Occipital lobe (tissue), 2 donors: Measurements from ENCODE around the gene POLE. TPM values are rescaled to one million over a fixed set of nuclear protein-coding genes. Genes with fewer than 3 reads are reported as not detected.
"Not testable (repeated sequence)": the region's sequence is repeated elsewhere in the genome, so short reads cannot be mapped to it uniquely, and the experiment has no call there.

Experiments
- DNase-seq: peaks from one replicate; lab custom pipeline; 2025; lab: John Stamatoyannopoulos, UW
- total RNA-seq: library from RNA; depleted of rRNA; stranded (reverse); fragments of >200 nt; gene quantifications from one replicate; pipeline ENCODE4 v1.2.3, GENCODE V29; 2014

Gene POLE
- total RNA-seq, 1 donor from 2014 or later, result 36.5 TPM

DNA sequence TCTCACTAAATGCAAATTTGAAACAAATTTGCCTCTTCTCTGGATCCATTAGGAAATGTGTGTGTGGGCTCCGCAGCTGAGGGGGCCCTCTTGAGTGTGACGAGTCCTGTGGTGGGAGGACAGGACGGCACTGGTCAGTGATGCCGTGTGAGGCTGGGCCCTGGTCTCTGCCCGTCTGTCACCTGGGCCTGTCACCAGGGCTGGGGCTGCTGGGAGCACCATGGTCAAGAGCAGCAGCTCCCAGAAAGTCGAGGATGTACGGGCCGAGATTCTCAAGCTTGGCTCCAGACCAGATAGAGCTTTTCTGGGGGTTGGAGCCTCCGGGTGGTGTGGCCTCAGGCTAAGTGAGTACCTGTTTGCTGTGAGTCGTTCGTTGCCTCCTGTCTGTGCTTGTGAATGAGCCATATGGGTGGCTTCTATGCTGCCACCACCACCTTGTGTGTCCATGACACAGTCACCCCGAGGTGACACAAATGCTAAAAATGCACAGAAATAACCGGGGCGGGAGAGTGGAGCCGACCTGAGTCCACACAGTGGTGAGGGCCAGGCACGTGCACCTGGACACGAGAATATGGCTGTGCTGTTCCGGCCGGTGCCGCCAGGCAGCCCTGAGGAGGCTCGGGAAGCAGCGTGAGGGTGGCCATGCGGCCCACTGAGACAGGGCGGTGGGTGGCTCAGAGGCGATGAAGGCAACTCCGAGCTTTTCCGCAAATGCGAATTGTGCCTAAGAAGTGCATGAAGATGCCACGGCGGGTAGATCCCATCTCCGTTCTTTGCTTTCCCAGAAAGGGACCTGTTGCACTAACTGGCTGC is 32.2 kb upstream of the POLE start:
- DNase-seq, result no peak

DNA sequence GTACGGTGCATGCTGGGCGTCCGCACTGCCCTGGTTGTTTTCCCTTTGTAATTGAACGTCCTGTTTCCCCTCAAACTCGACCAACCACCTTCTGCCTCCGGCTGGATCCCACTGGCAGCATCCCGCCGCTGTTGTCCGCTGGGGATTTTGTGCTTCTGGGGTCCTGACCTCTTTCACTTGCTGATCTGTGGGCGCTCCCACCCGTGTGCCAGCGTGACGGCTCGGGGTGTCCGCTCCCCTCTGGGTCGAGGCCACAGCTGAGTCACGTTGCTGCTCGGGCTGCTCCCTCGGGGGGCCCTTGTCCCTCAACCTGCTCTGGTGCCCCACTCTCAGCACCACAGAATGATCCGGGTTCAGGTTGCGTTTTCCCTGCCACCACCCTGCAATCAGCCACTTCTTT is 31.5 kb upstream of the POLE start:
- no peak for DNase-seq

DNA sequence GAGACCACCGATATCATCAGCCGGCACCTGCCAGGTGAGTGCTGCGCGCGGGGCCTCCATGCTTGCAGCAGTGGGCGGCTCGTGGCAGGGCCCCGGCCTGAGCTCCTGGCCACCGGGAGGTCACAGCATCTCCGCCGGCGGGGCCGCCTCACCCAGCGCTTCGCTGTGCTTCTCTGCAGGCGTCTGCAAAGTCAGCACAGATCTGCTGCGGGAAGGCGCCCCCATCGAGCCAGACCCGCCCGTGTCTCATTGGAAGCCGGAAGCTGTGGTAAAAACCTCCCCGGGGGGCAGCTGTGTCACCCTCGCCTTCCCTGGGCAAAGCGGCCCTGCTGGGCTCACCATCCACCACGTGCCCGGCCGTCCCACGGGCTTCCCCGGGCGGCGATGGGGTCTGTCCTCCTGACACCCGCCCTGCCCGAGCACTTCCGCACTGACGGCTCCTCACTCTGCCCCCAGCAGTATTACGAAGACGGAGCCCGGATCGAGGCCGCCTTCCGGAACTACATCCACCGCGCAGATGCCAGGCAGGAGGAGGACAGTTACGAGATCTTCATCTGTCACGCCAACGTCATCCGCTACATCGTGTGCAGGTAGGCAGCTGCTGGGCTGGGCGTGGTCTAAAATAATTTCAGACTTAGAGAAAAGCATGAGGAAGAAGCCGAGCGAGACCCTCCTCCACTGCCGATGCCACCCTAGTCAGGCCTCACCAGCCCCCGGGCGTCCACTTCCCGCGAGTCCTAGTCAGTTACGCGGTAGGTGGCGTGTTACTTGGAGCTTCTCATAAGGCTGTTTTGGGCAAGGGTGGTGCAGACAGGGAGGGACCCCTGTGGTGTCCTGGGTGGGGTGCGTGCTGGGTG is 30.6 kb upstream of the POLE start:
- no peak for DNase-seq

DNA sequence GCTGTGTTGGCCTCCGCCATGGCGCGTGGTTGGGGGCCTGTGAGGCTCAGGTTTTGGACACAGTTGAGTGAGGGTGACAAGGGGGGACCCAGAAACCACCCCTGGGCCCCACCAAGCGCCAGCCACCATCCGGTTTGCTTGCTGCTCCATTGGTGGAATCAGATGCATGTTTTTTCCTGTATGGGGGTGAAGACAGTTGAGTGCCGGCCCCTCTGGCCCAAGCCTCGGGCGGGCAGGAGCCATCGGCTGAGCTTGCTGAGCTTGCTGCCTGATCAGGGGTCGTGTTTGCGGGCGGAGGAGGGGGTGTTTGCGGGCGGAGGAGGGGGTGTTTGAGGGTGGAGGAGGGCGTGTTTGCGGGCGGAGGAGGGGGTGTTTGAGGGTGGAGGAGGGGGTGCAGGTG is 29.9 kb upstream of the POLE start:
- DNase-seq, result no peak

DNA sequence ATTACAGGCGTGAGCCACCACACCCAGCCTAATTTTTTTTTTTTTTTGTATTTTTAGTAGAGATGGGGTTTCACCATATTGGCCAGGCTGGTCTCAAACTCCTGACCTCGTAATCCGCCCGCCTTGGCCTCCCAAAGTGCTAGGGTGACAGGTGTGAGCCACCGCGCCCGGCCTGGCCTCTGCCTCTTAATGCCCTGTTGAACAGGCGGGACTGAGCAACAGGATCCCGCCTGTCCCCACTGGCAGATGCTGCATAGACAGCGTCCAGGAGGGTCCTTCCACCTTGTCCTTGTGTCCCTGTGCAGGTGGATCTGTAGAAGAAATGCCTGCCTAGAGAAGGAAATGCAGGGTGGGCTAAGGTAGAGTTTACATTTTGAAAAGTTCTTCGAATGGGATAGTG is 29.2 kb upstream of the POLE start:
- no peak for DNase-seq

DNA sequence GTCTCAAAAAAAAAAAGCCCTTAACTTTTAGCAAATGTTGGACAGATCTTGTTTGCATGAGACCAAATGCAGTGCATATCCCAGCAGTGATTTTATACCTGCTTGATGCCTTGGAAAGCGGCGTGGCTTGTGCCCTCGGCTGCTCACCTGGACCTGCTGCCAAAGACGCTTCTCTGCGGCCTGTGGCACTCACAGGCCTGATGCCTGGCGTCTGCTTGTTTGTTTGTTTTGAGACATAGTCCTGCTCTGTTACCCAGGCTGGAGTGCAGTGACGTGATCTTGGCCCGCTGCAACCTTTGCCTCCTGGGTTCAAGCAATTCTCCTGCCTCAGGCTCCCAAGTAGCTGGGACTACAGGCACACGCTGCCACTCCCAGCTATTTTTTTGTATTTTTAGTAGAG is 28.7 kb upstream of the POLE start:
- DNase-seq, result no peak

DNA sequence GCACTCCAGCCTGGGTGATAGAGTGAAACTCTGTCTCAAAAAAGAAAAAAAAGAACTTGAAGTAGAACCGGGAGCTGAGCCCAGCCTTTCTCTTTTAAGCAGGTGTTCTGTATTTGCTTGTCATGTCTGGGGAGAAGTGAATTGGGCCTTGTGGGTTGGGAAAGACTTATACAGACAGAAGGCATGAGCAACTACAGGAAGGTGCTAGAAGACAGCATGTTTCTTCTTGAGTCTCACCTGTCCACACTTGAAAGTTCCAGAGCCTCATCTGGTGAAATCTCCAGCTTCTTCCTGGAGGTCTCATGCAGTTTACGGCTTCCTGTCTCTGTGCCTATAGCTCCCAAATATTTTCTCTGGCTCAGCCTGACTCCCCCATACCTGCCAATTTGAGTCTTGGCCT is 26.0 kb upstream of the POLE start:
- no peak for DNase-seq

DNA sequence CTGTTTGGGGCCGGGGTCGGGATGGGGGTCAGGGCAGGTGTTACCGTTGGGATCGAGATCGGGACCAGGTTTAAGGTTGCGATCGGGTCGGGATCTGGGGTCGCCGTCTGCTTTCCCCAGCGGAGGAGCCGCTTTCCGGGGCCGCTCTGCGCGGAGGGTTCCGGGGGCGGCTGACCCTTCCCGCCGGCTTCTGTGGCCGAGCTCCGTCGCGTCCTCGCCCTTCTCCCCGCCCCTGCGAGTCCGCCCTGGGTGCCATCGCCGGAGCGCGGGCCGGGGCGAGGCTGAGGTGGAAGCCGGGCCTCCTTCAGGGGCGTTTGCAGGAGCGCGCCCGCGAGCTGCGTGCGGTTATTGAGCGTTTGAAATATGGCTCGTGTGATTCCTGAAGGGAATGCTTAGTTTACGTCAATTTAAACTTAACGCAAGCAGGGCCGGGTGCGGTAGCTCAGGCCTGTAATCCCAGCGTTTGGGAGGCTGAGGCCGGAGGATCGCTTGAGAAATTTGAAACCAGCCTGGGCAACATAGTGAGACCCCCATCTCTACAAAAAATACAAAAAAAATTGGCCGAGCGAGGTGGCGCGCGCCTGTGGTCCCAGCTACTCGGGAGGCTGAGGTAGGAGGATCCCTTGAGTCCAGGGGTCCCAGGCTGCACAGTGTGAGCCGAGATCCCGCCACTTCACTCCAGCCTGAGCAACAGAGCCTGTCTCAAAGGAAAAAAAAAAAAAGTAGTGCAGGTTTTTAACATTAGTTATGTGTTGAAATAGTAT is 24.1 kb upstream of the POLE start:
- no peak for DNase-seq

DNA sequence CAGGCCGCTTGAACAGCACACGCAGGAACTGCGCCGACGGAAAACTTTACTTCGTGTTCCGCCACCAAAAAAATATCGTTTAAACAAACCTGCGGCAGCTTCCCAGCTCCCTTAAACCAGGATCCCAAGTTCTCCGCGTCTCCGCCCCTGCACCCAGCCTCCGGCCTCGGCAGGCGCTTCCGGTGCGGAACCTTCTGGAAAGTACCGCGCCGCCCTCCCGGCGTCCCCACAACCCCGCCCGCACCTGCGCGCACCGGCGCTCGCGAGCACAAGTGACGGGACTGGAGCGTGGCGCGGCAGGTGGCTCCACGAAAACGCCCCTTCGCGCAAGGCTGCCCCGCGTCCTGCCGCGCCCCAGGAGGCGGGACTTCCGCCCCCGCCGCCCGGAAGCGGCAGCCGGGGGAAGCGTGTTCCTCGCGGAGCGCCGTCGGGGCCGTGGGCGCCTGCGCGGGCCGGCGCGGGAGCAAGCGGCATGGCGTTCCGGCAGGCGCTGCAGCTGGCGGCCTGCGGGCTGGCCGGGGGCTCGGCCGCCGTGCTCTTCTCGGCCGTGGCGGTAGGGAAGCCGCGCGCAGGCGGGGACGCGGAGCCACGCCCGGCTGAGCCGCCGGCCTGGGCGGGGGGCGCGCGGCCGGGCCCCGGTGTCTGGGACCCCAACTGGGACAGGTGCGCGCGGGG is 23.4 kb upstream of the POLE start, which contains the start of gene PGAM5:
Gene PGAM5, plus strand, starts transcription at position 438 of the 675 bp plus-strand sequence. Its CDS starts 35 bp downstream, at position 473.
- DNase-seq, result peak; percentile 56

DNA sequence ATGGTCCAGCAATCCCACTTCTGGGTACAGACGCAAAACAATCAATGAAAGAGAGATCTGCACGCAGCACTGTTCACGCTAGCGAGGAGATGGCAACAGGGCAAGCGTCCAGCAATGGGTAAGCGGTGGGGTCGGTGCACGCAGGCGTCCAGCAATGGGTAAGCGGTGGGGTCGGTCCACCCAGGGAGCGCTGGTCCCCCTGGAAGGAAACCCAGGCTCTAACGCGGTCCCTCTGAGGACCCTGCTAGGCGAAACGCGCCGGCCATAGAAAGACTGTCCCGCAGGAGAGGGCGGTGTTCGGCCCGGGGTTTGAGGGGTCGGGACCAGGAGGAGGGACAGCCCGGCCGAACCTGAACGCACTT is 22.9 kb upstream of the POLE start:
- no peak for DNase-seq

DNA sequence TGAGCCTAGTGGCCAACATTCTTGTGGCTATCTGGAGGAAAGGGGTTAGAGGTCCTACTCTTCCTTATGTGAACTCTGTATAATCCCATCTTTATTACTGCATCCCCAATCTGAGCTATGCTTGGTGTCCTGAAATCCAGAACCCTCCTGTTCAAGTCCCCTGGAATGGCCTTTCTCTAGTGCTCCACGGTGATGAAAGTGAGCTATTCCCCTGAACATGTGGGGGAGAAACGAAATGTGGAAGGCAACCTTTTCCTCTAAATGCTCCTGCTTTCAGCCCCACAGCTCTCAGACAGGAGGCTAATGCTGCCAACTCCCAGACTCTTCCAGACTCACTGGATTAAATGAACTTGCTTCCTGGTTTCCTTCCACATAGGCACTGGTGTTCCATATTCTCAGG is 21.0 kb upstream of the POLE start:
- DNase-seq, result no peak

DNA sequence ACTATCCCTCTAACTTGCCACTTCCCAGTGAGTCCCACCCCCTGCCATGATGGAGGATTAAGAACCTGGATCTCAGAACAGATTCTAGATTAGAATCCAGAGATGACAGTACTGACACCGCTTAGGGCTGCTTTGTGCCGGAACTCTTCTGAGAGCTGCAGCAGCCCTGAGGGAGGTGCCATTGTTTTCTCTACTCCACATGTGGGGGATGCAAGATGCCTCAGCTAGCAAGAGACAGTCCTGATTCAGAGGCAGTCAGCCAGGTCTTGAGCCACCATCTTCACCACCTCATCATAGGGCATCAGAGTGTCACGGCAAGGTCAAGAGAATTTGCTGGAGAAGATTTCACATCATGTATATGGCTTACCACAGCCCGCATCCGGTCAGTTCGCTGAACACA is 20.1 kb upstream of the POLE start:
- no peak for DNase-seq

DNA sequence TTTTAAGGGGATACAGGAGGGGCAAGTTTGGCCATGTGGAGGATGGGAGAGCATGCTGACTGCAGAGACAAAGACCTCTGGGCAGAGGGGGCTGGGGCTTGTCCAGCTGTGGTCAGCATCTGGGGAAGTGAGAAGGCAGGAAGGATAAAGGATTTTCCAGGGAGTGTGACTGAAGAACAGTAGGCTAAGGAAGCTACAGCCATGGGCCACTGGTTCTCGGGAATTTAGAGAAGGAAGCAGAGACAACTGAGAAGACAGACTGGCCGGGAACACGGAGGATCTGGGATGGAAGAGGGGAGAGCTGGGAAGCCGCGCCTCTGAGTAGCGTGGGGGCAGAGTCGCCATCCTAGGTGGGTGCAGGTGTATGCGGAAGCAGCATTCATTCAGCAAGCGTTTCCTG is 16.5 kb upstream of the POLE start:
- DNase-seq, result no peak

DNA sequence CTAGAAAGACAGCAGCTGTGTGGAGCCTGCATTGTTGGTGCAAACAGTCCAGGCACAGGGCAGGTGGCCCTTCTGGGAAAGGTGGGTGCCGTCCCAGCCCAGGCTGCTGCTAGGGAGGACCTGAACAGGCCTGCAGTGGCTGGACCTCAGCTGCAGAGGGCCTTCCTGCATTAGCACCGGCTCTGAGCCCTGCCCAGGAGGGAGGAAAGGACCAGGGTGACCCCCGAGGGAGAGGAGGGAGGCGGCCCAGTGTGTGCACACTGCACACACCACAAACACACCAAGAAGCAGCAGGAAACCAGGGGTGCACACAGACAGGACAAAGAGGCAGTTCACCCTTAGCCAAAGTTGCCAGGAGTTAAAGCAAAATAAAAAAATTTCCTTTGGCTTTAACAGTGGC is 15.5 kb upstream of the POLE start:
- no peak for DNase-seq

DNA sequence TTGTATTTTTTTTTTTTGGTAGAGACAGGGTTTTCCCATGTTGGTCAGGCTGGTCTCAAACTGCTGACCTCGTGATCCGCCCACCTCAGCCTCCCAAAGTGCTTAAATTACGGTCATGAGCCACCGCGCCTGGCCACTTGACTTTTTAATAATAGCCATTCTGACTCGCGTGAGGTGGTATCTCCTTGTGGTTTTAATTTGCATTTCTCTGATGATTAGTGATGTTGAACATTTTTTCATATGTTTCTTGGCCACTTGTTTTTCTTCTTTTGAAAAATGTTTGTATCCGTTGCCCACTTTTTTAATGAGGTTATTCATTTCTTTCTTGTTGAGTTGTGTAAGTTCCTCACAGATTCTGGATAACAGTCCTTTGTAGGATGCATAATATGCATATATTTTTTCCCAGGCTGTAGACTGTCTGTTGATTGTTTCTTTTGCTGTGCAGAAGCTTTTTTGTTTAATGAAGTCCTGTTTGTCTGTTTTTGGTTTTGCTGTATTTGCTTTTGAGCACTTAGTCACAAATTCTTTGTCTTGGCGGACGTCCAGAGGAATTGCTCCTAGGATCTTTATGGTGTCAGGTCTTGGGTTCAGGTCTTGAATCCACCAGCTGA is 13.2 kb upstream of the POLE start:
- no peak for DNase-seq

DNA sequence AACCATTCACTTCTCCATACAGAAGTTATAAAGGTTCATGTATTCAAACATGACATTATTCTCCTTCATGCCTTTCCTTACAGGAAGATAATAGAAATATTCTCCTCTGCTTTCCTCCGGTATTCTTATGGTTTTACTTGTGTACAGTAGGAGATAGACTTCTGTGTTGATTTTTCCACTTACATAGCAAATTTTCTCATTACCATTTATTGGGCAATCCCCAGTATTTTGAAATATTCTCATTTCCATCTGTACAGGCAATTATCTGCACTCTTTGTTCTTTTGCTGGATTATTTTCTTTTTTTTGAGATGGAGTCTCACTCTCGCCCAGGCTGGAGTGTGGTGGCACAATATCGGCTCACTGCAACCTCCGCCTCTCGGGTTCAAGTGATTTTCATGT is 11.2 kb upstream of the POLE start:
- DNase-seq, result no peak

DNA sequence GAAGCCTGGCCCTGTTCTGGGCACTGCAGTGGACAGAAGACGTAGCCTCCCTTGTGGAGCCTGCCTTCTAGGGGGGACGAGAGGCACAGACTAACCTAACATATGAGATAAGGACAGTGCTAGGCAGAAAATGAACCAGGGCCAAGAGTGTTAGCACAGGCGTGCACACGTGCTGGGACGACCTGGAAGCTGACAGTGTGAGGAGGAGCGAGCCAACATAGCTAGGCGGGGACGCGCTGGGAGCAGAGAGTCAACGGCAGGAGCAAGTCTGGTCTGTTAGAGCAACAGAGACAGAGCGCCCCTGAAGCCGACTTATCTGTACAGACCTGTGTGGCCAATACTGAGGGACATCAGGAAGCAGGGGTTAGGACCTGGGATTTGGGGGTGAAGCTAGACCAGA is 8.3 kb upstream of the POLE start:
- no peak for DNase-seq

DNA sequence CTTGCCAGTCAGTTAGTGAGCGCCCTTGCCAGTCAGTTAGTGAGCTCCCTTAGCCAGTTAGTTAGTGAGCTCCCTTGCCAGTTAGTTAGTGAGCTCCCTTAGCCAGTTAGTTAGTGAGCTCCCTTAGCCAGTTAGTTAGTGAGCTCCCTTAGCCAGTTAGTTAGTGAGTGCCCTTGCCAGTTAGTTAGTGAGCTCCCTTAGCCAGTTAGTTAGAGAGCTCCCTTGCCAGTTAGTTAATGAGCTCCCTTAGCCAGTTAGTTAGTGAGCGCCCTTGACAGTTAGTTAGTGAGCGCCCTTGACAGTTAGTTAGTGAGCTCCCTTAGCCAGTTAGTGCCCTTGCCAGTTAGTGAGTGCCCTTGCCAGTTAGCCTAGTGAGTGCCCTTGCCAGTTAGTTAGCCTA is 7.7 kb upstream of the POLE start:
- not testable (repeated sequence) for DNase-seq

DNA sequence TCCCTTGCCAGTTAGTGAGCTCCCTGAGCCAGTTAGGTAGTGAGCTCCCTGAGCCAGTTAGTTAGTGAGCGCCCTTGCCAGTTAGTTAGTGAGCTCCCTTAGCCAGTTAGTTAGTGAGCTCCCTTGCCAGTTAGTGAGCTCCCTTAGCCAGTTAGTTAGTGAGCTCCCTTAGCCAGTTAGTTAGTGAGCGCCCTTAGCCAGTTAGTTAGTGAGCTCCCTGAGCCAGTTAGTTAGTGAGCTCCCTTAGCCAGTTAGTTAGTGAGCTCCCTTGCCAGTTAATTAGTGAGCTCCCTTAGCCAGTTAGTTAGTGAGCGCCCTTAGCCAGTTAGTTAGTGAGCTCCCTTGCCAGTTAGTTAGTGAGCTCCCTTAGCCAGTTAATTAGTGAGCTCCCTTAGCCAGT is 4.9 kb upstream of the POLE start:
- not testable (repeated sequence) for DNase-seq

DNA sequence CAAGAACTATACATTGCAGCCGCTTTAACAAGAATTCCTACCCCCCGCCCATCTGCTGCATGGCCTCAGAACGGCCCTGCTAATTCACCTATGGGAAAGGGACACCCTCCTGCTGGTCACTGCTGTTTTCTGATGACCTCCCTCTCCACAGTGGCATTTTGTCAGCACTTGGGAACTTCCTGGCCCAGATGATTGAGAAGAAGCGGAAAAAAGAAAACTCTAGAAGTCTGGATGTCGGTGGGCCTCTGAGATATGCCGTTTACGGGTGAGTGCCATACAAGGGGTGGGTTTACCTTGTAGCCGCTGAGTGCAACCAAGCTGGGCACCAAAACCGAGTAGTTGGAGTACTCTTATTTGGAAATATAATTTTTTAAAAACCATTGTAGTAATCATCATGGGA is 3.0 kb upstream of the POLE start:
- DNase-seq, result no peak

DNA sequence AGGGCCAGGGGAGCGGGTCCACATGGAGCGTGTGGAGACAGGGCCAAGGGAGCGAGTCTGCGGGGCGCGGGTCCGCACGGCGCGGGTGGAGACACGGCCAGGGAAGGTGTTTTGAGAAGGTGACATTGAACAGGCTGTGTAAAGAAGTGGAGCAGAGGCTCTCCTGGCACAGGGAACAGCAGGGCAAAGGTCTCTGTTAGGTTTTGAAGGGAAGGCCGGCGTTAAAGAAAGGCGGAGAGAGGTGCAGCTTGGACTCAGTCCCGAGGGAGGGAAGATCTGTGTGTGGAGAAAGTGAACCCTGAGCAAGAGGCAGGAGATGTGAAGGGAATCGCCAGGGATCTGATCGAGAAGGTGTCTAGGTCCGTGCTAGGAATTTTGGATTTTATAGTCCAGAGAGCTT is 2.1 kb upstream of the POLE start:
- no peak for DNase-seq
